ENCODE results near the gene NOL4L. TPM values are rescaled to one million over a fixed set of nuclear protein-coding genes. Genes with fewer than 3 reads are reported as not detected.

NOL4L gene
- total RNA-seq, 1 experiment from 2014 or later: 31.7 TPM

GRCh38 chr20:32547753-32548034 lies 37.4 kb downstream of the NOL4L start:
- H3K18ac ChIP-seq (ENCODE audit: insufficient read length, low read depth, low read length): no peak overlapping the region
- H3K4ac ChIP-seq (ENCODE audit: low read depth, low read length): no peak overlapping the region
- H4K91ac ChIP-seq (ENCODE audit: insufficient read length, low read depth, low read length): no peak overlapping the region
- H3K9me3 ChIP-seq (ENCODE audit: control insufficient read depth, low read depth, low read length): no peaks in the 10 kb centered on the region
- H2BK5ac ChIP-seq (ENCODE audit: insufficient read length, low read length): no peak overlapping the region
- no peak overlapping the region; a peak in 1 of 7 replicates for H3K27ac Mint-ChIP-seq
- H2BK20ac ChIP-seq (ENCODE audit: low read depth, low read length, poor library complexity, severe bottlenecking): no peak overlapping the region
- H3K4me2 ChIP-seq (ENCODE audit: insufficient read depth, insufficient read length, low read length): no peak overlapping the region
- no peak overlapping the region for H2BK120ac ChIP-seq (ENCODE audit: low read depth, low read length, poor library complexity, severe bottlenecking)
- H2AFZ ChIP-seq (ENCODE audit: low read length): no peak overlapping the region
- no peaks in the 10 kb centered on the region for H3K9me3 Mint-ChIP-seq
- no peak for DNase-seq
- H3K9ac ChIP-seq (ENCODE audit: extremely low read depth, insufficient read length, low read length): no peak overlapping the region
- no peak overlapping the region for H3K23ac ChIP-seq (ENCODE audit: insufficient read length, low read depth, low read length)
- no peak for TF ChIP-seq CTCF (conservative IDR thresholded peaks at IDR 0.05)
- no peak overlapping the region for H4K8ac ChIP-seq (replicated peaks; ENCODE audit: insufficient read length, low read depth, low read length)
- no peak overlapping the region for H4K5ac ChIP-seq (ENCODE audit: insufficient read length, low read depth, low read length)
- WGBS (ENCODE audit: extremely low coverage, insufficient read length, low lambda C conversion rate): no CpG with 5 or more reads among the region's 1 CpG
- no peaks in the 10 kb centered on the region for H3K79me2 ChIP-seq (ENCODE audit: insufficient read depth, low read length)
- peaks cover 23% of the 10 kb centered on the region for H3K27me3 Mint-ChIP-seq (ENCODE audit: low read depth)
- no peaks in the 10 kb centered on the region for H3K36me3 Mint-ChIP-seq (ENCODE audit: insufficient read depth in 1 of 3, low read depth in 3 of 3)
- H2BK12ac ChIP-seq (ENCODE audit: insufficient read length, low read depth, low read length): no peak overlapping the region
- no peak overlapping the region for H2BK15ac ChIP-seq (ENCODE audit: low read depth, low read length)
- no peaks in the 10 kb centered on the region for H3K23me2 ChIP-seq (ENCODE audit: insufficient read length, low read depth, low read length, poor library complexity, severe bottlenecking)
- H3K27me3 ChIP-seq (ENCODE audit: insufficient read depth, low read length): no peaks in the 10 kb centered on the region
- H3K79me1 ChIP-seq (ENCODE audit: insufficient read depth, low read depth, low read length, poor library complexity, severe bottlenecking): no peaks in the 10 kb centered on the region
- no peaks in the 10 kb centered on the region for H3K4me1 ChIP-seq (ENCODE audit: insufficient read depth, low read length)
- peaks cover 17 to 21% of the 10 kb centered on the region in 2 experiments for H3K4me1 Mint-ChIP-seq
- H3K14ac ChIP-seq (ENCODE audit: insufficient read depth, low read length): peak overlapping the region; percentile 16; the same call in 1 of the 2 replicates
- H4K20me1 ChIP-seq (ENCODE audit: control insufficient read depth, insufficient read depth, insufficient read length): no peaks in the 10 kb centered on the region
- H2AK5ac ChIP-seq (ENCODE audit: insufficient read length, low read length): no peak overlapping the region
- H3K56ac ChIP-seq (ENCODE audit: insufficient read length, low read depth, low read length): no peak overlapping the region
- no peak overlapping the region for H3K27ac ChIP-seq (ENCODE audit: insufficient read length, low read depth, low read length)
- H3T11ph ChIP-seq (ENCODE audit: low read length): no peak overlapping the region
- no peak overlapping the region for H3K4me3 Mint-ChIP-seq
